Osteoblast (primary cell): ENCODE results near the gene RAB2B. TPM values are rescaled to one million over a fixed set of nuclear protein-coding genes. Genes with fewer than 3 reads are reported as not detected.

ENCODE experiments used
- DNase-seq: peaks from one replicate; pipeline ENCODE4 v3.0.0; 2011; ENCODE audit warnings: low spot score, mixed read lengths; ENCODE audit not compliant: insufficient read length; ENCODE audit errors: missing footprints
- H2AFZ ChIP-seq: 2 replicates; pipeline ENCODE4 v1.6.0; 2011; ENCODE audit warnings: mild to moderate bottlenecking, low read length
- H3K27ac ChIP-seq: 2 replicates; pipeline ENCODE4 v1.5.1; 2011; ENCODE audit warnings: mild to moderate bottlenecking, low read depth, low read length, moderate library complexity
- H3K27me3 ChIP-seq: 2 replicates; pipeline ENCODE4 v1.6.0; 2012; ENCODE audit warnings: mild to moderate bottlenecking, control low read depth, inconsistent platforms, low read length, moderate library complexity; ENCODE audit not compliant: insufficient read depth
- H3K36me3 ChIP-seq: 2 replicates; pipeline ENCODE4 v1.5.1; 2011; ENCODE audit warnings: mild to moderate bottlenecking, low read length, control low read depth, moderate library complexity; ENCODE audit not compliant: insufficient read depth
- H3K4me1 ChIP-seq: 2 replicates; pipeline ENCODE4 v1.5.1; 2011; ENCODE audit warnings: mild to moderate bottlenecking, low read length, control low read depth, moderate library complexity; ENCODE audit not compliant: insufficient read depth
- H3K4me2 ChIP-seq: 2 replicates; pipeline ENCODE4 v1.6.0; 2011; ENCODE audit warnings: mild to moderate bottlenecking, low read length; ENCODE audit not compliant: insufficient read depth
- H3K4me3 ChIP-seq: fragments of 200-600 bp; sonication (generic); 3 replicates; pipeline ENCODE4 v1.5.1; 2012; ENCODE audit warnings: mild to moderate bottlenecking, low read length, inconsistent platforms; ENCODE audit not compliant: insufficient read depth
- H3K79me2 ChIP-seq: 2 replicates; pipeline ENCODE4 v1.6.0; 2012; ENCODE audit warnings: mild to moderate bottlenecking, low read length, control low read depth, inconsistent platforms; ENCODE audit not compliant: insufficient read depth
- H3K9me3 ChIP-seq: 2 replicates; pipeline ENCODE4 v1.5.1; 2011; ENCODE audit warnings: low read depth, low read length, control low read depth
- H4K20me1 ChIP-seq: 2 replicates; pipeline ENCODE4 v1.6.0; 2012; ENCODE audit warnings: mild to moderate bottlenecking, low read length, control low read depth; ENCODE audit not compliant: insufficient read depth
- total RNA-seq: library from RNA; depleted of rRNA; stranded (reverse); fragments of >200 nt; gene quantifications from 2 replicates; pipeline ENCODE4 v1.2.3, GENCODE V29; 2012
- TF ChIP-seq, protein P1 (sequence below): IDR thresholded peaks from 2 replicates; pipeline ENCODE4 v1.5.1; 2011; ENCODE audit warnings: mild to moderate bottlenecking, low read depth, low read length, moderate library complexity; ENCODE audit errors: extremely low read depth

The RAB2B gene
- 25.0 and 27.4 TPM in 2 replicates for total RNA-seq

DNA sequence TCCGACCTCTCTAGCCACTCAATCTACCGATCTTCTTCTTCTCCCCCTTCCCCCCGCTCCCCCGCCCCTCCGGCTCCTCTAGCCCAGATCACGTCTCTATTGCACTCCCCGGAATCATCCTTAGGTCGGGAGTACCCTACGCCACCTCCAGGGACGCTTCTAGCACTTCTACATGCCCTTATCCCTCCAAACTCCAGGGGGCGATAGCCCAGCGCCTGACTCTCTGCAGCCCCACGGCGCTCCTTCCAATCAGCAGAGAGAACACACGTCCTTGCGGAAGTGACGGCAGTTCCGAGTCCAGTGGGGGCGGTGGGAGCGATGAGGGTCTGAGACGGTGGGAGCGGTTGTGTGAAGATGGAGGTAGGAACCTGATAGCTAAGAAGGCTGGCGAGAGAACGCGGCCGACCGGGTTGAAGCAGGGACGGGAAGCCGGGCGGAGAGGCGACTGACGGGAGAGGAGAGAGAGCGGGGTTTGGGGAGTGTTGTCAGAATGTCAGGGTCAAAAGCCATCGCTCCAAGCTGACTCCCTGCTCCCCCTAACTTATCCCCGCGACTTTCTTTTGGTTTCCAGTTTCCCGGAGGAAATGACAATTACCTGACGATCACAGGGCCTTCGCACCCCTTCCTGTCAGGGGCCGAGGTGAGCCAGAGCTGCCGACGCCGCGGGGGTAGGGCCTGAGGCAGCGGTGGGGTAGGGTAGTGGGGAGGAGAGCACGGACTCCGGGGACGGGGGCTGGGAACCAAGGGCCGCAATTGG, at the start of gene RAB2B, which contains the start of gene TOX4:
RAB2B (minus strand) TSS at position 35 of the 757 bp plus-strand sequence. CDS start 87 bp downstream, outside the sequence.
TOX4 (plus strand) TSS at position 271 of the 757 bp plus-strand sequence; CDS start at position 355, 84 bp downstream.
- TF ChIP-seq, protein P1, sequence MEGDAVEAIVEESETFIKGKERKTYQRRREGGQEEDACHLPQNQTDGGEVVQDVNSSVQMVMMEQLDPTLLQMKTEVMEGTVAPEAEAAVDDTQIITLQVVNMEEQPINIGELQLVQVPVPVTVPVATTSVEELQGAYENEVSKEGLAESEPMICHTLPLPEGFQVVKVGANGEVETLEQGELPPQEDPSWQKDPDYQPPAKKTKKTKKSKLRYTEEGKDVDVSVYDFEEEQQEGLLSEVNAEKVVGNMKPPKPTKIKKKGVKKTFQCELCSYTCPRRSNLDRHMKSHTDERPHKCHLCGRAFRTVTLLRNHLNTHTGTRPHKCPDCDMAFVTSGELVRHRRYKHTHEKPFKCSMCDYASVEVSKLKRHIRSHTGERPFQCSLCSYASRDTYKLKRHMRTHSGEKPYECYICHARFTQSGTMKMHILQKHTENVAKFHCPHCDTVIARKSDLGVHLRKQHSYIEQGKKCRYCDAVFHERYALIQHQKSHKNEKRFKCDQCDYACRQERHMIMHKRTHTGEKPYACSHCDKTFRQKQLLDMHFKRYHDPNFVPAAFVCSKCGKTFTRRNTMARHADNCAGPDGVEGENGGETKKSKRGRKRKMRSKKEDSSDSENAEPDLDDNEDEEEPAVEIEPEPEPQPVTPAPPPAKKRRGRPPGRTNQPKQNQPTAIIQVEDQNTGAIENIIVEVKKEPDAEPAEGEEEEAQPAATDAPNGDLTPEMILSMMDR = peak; percentile 98
- peaks cover 61% of the 10 kb centered on the region for H3K79me2 ChIP-seq
- H3K4me3 ChIP-seq = peak within 1 kb of the TSS; percentile 100
- peak within 1 kb of the TSS; percentile 97 for H2AFZ ChIP-seq
- peak within 1 kb of the TSS; percentile 97 for H3K27ac ChIP-seq
- peaks cover 5% of the 10 kb centered on the region for H4K20me1 ChIP-seq
- H3K36me3 ChIP-seq = peaks cover 9% of the 10 kb centered on the region
- H3K4me1 ChIP-seq = peaks cover 20% of the 10 kb centered on the region
- peak; percentile 96 for DNase-seq
- H3K9me3 ChIP-seq = no peaks in the 10 kb centered on the region
- H3K27me3 ChIP-seq = no peaks in the 10 kb centered on the region
- peak within 1 kb of the TSS; percentile 97 for H3K4me2 ChIP-seq

DNA sequence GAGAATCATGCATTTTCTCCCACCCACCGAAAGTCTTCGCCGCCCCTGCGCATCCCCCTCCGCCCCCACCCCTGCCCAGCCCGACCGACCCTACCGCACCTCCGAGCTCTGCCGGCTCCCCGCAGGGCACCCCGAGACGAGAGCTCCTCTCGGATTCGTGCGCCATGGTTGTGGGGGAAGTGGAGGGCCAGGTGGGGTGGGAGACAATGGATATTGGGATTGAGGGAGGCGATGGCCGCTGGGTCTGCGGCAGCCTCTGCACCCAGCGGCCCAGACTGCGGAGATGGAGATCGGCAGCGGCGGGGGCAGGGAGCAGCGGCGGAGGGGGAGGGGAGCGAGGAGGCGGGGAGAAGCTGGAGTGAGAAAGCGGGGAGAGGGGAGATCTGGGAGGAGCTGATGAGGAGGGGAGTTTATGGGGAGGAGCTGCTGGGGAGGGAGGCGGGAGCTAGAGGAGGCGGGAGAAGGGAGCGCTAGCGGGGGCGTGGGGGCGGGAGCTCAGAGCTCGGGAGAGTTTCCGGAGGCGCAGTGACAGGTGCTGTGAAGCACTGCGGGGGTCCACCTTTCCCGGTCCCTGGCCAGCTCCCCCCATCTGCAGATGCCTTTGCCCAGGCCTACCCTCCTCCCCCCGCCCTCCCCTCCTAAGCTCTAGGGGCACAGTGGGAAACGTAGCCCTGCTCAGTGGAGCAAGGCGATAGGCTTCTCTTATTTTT, 49.4 kb upstream of the RAB2B start, which contains the start of gene SALL2:
SALL2 (minus strand) TSS at position 385 of the 710 bp plus-strand sequence; CDS start at position 166, 219 bp downstream.
- TF ChIP-seq, protein P1 = no peak
- Histone ChIP-seq H3K4me2 (peak within 1 kb of the TSS; percentile 79), H3K27me3 (peaks cover 14% of the 10 kb centered on the region), H3K79me2 (no peaks in the 10 kb centered on the region), H3K36me3 (no peaks in the 10 kb centered on the region), H4K20me1 (no peaks in the 10 kb centered on the region), H3K4me3 (peak within 1 kb of the TSS; percentile 76), H3K27ac (no peak within 1 kb of the TSS), H3K9me3 (no peaks in the 10 kb centered on the region), H2AFZ (peak within 1 kb of the TSS; percentile 72), H3K4me1 (peaks cover 11% of the 10 kb centered on the region)
- DNase-seq = peak; percentile 87

DNA sequence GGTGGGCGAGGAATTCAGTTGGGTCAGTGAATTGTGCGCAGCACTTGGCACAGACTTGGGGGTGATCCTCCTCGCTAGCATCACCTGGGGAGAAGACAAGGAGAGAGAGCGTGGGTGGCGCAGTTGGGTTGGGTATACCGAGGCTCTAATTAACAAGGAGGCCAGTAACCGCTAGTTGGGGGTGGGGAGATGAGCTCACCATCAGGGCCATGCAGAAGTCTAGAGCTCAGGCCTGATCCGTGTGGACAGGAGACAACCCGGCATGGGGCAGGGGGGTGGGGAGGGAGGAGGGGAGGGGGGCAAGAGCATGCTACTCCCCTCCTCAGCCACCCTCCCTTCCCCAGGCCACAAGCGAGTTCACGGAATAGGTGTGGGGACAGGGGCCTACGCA, 48.8 kb upstream of the RAB2B start:
- Histone ChIP-seq H3K27ac (no peak overlapping the region), H3K4me2 (peak overlapping the region; percentile 79), H3K27me3 (peaks cover 9% of the 10 kb centered on the region), H3K79me2 (no peaks in the 10 kb centered on the region), H3K4me1 (peaks cover 14% of the 10 kb centered on the region), H3K4me3 (peak overlapping the region; percentile 76), H4K20me1 (no peaks in the 10 kb centered on the region), H3K36me3 (no peaks in the 10 kb centered on the region), H3K9me3 (no peaks in the 10 kb centered on the region), H2AFZ (no peak overlapping the region)
- TF ChIP-seq, protein P1 = no peak
- DNase-seq = no peak
